Left ventricle myocardium superior (tissue), 1 donor: ENCODE results near the gene CD8A. TPM values are rescaled to one million over a fixed set of nuclear protein-coding genes. Genes with fewer than 3 reads are reported as not detected.
A peak's percentile ranks its signal among the peaks of the same experiment; 100 is the strongest.
"Not testable (repeated sequence)": the region's sequence is repeated elsewhere in the genome, so short reads cannot be mapped to it uniquely, and the experiment has no call there.

Experiments
- ATAC-seq: fragments of 200-7000 bp; cut with Tn5 transposase; one replicate; pipeline ENCODE4 v1.9.1; 2020; ENCODE audit warnings: mild to moderate bottlenecking, moderate library complexity
- DNase-seq: peaks from one replicate; pipeline ENCODE4 v3.0.0-alpha.2; 2020
- intact Hi-C: fragments of 100-400 bp; cut with micrococcal nuclease; formaldehyde crosslinking; loops from one replicate; pipeline ENCODE4 v1.11.0; 2022
- total RNA-seq: library from RNA; stranded (reverse); fragmentation: NEBNext Ultra II Directional; extraction: Animal tissue kit (Norgen Biotek cat#: 25700); gene quantifications from one replicate; pipeline ENCODE4 v1.2.1, GENCODE V29; 2021
- donor health status: DM: no; HTN: yes; CAD: no; lungs with severe emphysema.

CD8A gene
- total RNA-seq, 1 donor from 2014 or later: 1.5 TPM

- no peak for DNase-seq
- intact Hi-C loops: no loop called here
These were observed 42.7 kb downstream of the CD8A start for GRCh38 chr2:86747711-86748639.

GRCh38 chr2:86746939-86747338, 43.8 kb downstream of the CD8A start:
- intact Hi-C loops: no loop called here
- ATAC-seq: no peak

More at GRCh38 chr2:86747711-86748639, 42.7 kb downstream of the CD8A start:
- ATAC-seq: peak; percentile 71

GRCh38 chr2:86744152-86744551, 46.6 kb downstream of the CD8A start:
- DNase-seq (no peak), ATAC-seq (peak; percentile 9)
- intact Hi-C loops: no loop called here

More at GRCh38 chr2:86746939-86747338, 43.8 kb downstream of the CD8A start:
- DNase-seq: no peak

GRCh38 chr2:86741889-86742498, 48.7 kb downstream of the CD8A start:
- intact Hi-C loops, DNase-seq, ATAC-seq: not testable (repeated sequence)

GRCh38 chr2:86739889-86740288, 50.8 kb downstream of the CD8A start:
- peak; percentile 33 for ATAC-seq
- intact Hi-C loops, DNase-seq: not testable (repeated sequence)

GRCh38 chr2:86739485-86739884, 51.2 kb downstream of the CD8A start:
- ATAC-seq, intact Hi-C loops, DNase-seq: not testable (repeated sequence)

GRCh38 chr2:86734896-86735295, 55.8 kb downstream of the CD8A start:
- DNase-seq, ATAC-seq, intact Hi-C loops: not testable (repeated sequence)

Other genes starting within 250 kb of the CD8A start
- gene CHMP3, start 227.5 kb downstream of the CD8A start, total RNA-seq: 184 TPM
- gene RNF103, start 167.0 kb downstream of the CD8A start, total RNA-seq: 53.9 TPM
- 114 TPM for gene RMND5A, start 70.6 kb downstream of the CD8A start, total RNA-seq
- gene CD8B, start 71.0 kb upstream of the CD8A start, total RNA-seq: 1.2 TPM
- not detected for gene RGPD1, start 151.2 kb upstream of the CD8A start, total RNA-seq
- 2.7 TPM for gene PLGLB1, start 230.9 kb upstream of the CD8A start, total RNA-seq